GM12878 (cell line): Measurements from ENCODE around the gene SKAP1. TPM values are rescaled to one million over a fixed set of nuclear protein-coding genes. Genes with fewer than 3 reads are reported as not detected.

Experiments
- ATAC-seq: fragments of 200-7000 bp; cut with Tn5 transposase; 3 replicates; pipeline ENCODE4 v1.9.1; 2020; ENCODE audit warnings: mild to moderate bottlenecking, moderate library complexity
- BruUV-seq: library from RNA; stranded (reverse); fragments of 400-500 nt; replicated peaks from 2 replicates; lab custom pipeline; 2021; lab: Mats Ljungman, UMichigan
- CTCF ChIA-PET: fragments of 300-600 bp; sonication (Branson Sonifier 250); formaldehyde crosslinking; extraction: SDS; loops from one replicate; lab custom pipeline; 2021; ENCODE audit warnings: inconsistent platforms; lab: Yijun Ruan, JAX
- POLR2A ChIA-PET: fragments of 350-600 bp; formaldehyde crosslinking; extraction: SDS; loops from one replicate; lab custom pipeline; 2021; ENCODE audit warnings: inconsistent platforms; lab: Charles Lee
- RAD21 ChIA-PET: fragments of 300-600 bp; sonication (Branson Sonifier 250); formaldehyde crosslinking; loops from one replicate; lab custom pipeline; 2023; ENCODE audit warnings: antibody characterized with exemption; ENCODE audit not compliant: unreplicated experiment; lab: Charles Lee
- SMC1A ChIA-PET: fragments of 300-600 bp; sonication (Branson Sonifier 250); formaldehyde crosslinking; loops from one replicate; lab custom pipeline; 2023; ENCODE audit not compliant: unreplicated experiment, uncharacterized antibody; lab: Charles Lee
- DNase-seq: peaks from one replicate; pipeline ENCODE4 v3.0.0-alpha.2; 2011; ENCODE audit warnings: low read depth, low spot score
- FAIRE-seq: peaks from 3 replicates; lab custom pipeline; 2011; peaks lifted over from hg19 to GRCh38; lab: Jason Lieb, UNC
- H2AFZ ChIP-seq: 2 replicates; pipeline ENCODE4 v1.6.0; 2011; ENCODE audit warnings: low read depth, low read length, control low read depth; ENCODE audit not compliant: control insufficient read depth
- H3K27ac ChIP-seq: 2 replicates; pipeline ENCODE4 v1.5.1; 2011; ENCODE audit warnings: control low read depth; ENCODE audit not compliant: control insufficient read depth, insufficient read depth
- H3K27me3 ChIP-seq, 2 experiments: replicated peaks in 1 of 2; 2 replicates each; pipeline versions ENCODE4 v1.6.0 to v1.6.1; 2011; ENCODE audit warnings: low read length in 1 of 2; ENCODE audit not compliant: control insufficient read depth in 2 of 2, insufficient read depth in 2 of 2
- H3K36me3 ChIP-seq, 2 experiments: 2 replicates each; pipeline ENCODE4 v1.5.1; 2011; ENCODE audit warnings: low read length in 1 of 2; ENCODE audit not compliant: control insufficient read depth in 2 of 2, insufficient read depth in 2 of 2
- H3K4me1 ChIP-seq: 2 replicates; pipeline ENCODE4 v1.6.1; 2011; ENCODE audit warnings: mild to moderate bottlenecking, low read length, moderate library complexity, mixed read lengths; ENCODE audit not compliant: control insufficient read depth, insufficient read depth
- H3K4me2 ChIP-seq: 2 replicates; pipeline ENCODE4 v1.6.0; 2011; ENCODE audit warnings: control low read depth; ENCODE audit not compliant: control insufficient read depth, insufficient read depth
- H3K4me3 ChIP-seq: fragments of 200-600 bp; sonication (generic); 2 replicates; pipeline ENCODE4 v1.5.1; 2016
- H3K79me2 ChIP-seq: 2 replicates; pipeline ENCODE4 v1.6.0; 2011; ENCODE audit warnings: low read length; ENCODE audit not compliant: control insufficient read depth, insufficient read depth
- H3K9ac ChIP-seq: 2 replicates; pipeline ENCODE4 v1.8.0; 2011; ENCODE audit warnings: low read length, control low read depth, mixed read lengths; ENCODE audit not compliant: control insufficient read depth, insufficient read depth
- H3K9me3 ChIP-seq: replicated peaks from 3 replicates; pipeline ENCODE4 v1.5.1; 2011; ENCODE audit warnings: mild to moderate bottlenecking, low read length; ENCODE audit not compliant: control insufficient read depth, insufficient read depth
- H4K20me1 ChIP-seq: 2 replicates; pipeline ENCODE4 v1.6.0; 2011; ENCODE audit not compliant: control insufficient read depth, insufficient read depth
- BCL3 ChIP-seq: IDR thresholded peaks from 2 replicates; pipeline ENCODE4 v1.6.1; 2011; ENCODE audit warnings: borderline replicate concordance, low read depth, mild to moderate bottlenecking, moderate library complexity, low read length; ENCODE audit not compliant: insufficient read depth, poor library complexity, severe bottlenecking
- EGR1 ChIP-seq, 2 experiments: IDR thresholded peaks; 1 replicate in 1 of 2; 2 replicates in 1 of 2; pipeline ENCODE4 v1.6.1; 2011 to 2012; ENCODE audit warnings: low read depth in 2 of 2, low read length in 2 of 2, borderline replicate concordance in 1 of 2, mild to moderate bottlenecking in 1 of 2, moderate library complexity in 1 of 2
- SIN3A ChIP-seq: IDR thresholded peaks from 2 replicates; pipeline ENCODE4 v1.6.1; 2012; ENCODE audit warnings: low read depth, low read length, improper control_type of control experiment
- WGBS: methylation state at CpG from one replicate; pipeline ENCODE4 v1.1.6; 2016; ENCODE audit warnings: low lambda C conversion rate; ENCODE audit not compliant: insufficient replicate concordance, insufficient coverage; ENCODE audit errors: missing lambda C conversion rate; 5-methylcytosine and 5-hydroxymethylcytosine counted together
- in situ Hi-C: fragments of 300-500 bp; cut with MboI; formaldehyde crosslinking; loops from 9 replicates; pipeline ENCODE4 v1.14.3; 2018; ENCODE audit warnings: mixed read lengths
- intact Hi-C: fragments of 100-400 bp; cut with micrococcal nuclease; formaldehyde crosslinking; loops from one replicate; pipeline ENCODE4 v1.14.2; 2022; ENCODE audit not compliant: unreplicated experiment
- polyA plus RNA-seq, 11 experiments: library from polyadenylated mRNA; depleted of rRNA in 4 of 11; unstranded in 6 of 11; stranded (reverse) in 5 of 11; fragments of >200 nt; fragmentation: Nextera tagmentation in 4 of 11; fragmentation: Illumina TruSeq in 1 of 11; extraction: Ambion mirVana in 4 of 11; extraction: Trizol in 1 of 11; gene quantifications; 1 replicate in 1 of 11; 2 replicates in 10 of 11; pipeline versions ENCODE4 v1.2.1 to v1.2.3, GENCODE V29; 2011 to 2016; ENCODE audit warnings: inconsistent platforms in 2 of 11, missing spikeins in 2 of 11, low read depth in 1 of 11
- total RNA-seq, 4 experiments: library from RNA; depleted of rRNA in 3 of 4; stranded (reverse); fragments of >200 nt in 3 of 4; fragmentation: Illumina TruSeq in 1 of 4; extraction: Trizol in 1 of 4; gene quantifications; 2 replicates each; pipeline versions ENCODE4 v1.2.1 to v1.2.3, GENCODE V29; 2013 to 2021

SKAP1 gene
- total and polyA plus RNA-seq, 10 of the 15 experiments (the other 5 are each of a cell fraction or from before 2014, with no cell fraction given) = 17.1 to 97.6 (median 35.9) TPM

GRCh38 chr17:48278760-48279491, 151.1 kb downstream of the SKAP1 start:
- WGBS = 83% methylated on average over 5 of the region's 5 CpGs
- no TSS peak for BruUV-seq

More at GRCh38 chr17:48278760-48279491, 151.1 kb downstream of the SKAP1 start:
- intact Hi-C loops (no loop called here), in situ Hi-C loops (no loop called here)
- no peak overlapping the region for H2AFZ ChIP-seq
- no peak overlapping the region for H3K4me3 ChIP-seq
- H3K79me2 ChIP-seq = no peaks in the 10 kb centered on the region
- POLR2A ChIA-PET = no interaction called here
- CTCF ChIA-PET = interaction anchor here (0.7 to 13.5 kb wide), 8 partner anchors 14 to 357 kb away, joined by 3 to 124 read pairs (median 3); no protein-coding TSS in a partner anchor
- no peak for ATAC-seq
- H3K4me1 ChIP-seq = no peaks in the 10 kb centered on the region
- RAD21 ChIA-PET = interaction anchor here (1.6 kb wide), 1 partner anchor 9 kb away, joined by 3 read pairs; no protein-coding TSS in a partner anchor
- no peak for FAIRE-seq
- no peak overlapping the region for H3K27ac ChIP-seq
- 0 out of 4 replicates have a peak, but pooled peaks cover 0 to 3% of the 10 kb centered on the region in 2 experiments for H3K36me3 ChIP-seq
- H4K20me1 ChIP-seq = no peaks in the 10 kb centered on the region
- SMC1A ChIA-PET = interaction anchor here (1.1 to 2.4 kb wide), 4 partner anchors 8 to 15 kb away, joined by 3 to 11 read pairs (median 4); no protein-coding TSS in a partner anchor
- no peak overlapping the region for H3K4me2 ChIP-seq
- no peak for DNase-seq
- H3K9me3 ChIP-seq = no peaks in the 10 kb centered on the region
- H3K9ac ChIP-seq = no peak overlapping the region
- TF ChIP-seq BCL3 (no peak), EGR1 (IDR thresholded peaks at IDR 0.05; ENCODE audit: borderline replicate concordance in 1 of 2, low read depth in 2 of 2, low read length in 2 of 2) (no peak), SIN3A (no peak)
- H3K27me3 ChIP-seq = no peaks in the 10 kb centered on the region
